HG03045 (cell line): ENCODE data around the gene TICAM1.
"Not testable (repeated sequence)": the region's sequence is repeated elsewhere in the genome, so short reads cannot be mapped to it uniquely, and the experiment has no call there.

ENCODE experiments used
- ATAC-seq: cut with Tn5 transposase; IDR thresholded peaks from one replicate; pipeline ENCODE4 v1.9.1; 2021; ENCODE audit warnings: mild to moderate bottlenecking, moderate library complexity; ENCODE audit not compliant: unreplicated experiment

TICAM1 gene

DNA sequence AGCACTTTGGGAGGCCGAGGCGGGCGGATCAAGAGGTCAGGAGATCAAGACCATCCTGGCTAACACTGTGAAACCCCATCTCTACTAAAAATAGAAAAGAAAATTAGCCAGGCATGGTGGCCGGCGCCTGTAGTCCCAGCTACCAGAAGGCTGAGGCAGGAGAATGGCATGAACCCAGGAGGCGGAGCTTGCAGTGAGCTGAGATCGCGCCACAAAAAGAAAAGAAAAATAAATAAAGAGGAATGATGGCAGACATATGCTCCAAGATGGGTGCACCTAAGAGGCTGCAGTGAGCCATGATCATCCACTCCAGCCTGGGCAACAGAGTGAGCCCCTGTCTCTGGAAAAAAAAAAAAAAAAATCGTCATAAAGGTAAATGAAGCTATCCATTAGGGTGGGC lies 14.5 kb upstream of the TICAM1 start:
- not testable (repeated sequence) for ATAC-seq

GRCh38 chr19:4844348-4845179 lies 13.1 kb upstream of the TICAM1 start:
- no peak for ATAC-seq

DNA sequence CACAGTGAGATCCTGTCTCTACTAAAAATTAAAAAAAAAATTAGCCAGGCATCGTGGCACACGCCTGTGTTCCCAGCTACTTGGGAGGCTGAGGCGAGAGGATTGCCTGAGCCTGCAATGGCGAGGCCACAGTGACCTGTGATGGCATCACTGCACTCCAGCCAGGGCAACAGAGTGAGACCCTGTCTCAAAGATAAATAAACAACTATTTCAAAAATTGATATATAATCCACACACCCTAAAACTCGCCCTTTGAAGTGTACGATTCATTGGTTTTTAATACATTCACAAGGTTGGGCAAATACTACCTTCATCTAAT lies 12.1 kb upstream of the TICAM1 start:
- no peak for ATAC-seq

DNA sequence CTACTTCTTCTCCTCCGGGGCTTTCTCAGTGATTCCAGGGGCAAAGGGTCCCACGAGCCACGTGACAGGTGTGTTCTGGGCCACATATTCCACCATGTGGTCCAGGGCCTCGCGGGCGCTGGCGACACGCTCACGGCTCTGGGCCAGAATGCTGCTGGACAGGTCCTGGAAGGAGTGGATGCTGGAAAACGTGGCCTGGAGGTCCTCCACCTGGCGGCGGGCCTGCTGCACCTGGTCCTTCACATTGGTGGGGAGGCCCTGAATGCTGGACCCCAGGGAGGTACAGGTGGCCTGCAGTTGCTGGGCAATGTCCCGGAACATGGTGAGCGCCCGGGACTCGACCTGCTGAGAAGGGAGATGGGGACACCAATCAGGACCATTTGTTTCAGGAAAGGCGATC lies 7.7 kb upstream of the TICAM1 start:
- no peak for ATAC-seq

- ATAC-seq: no peak
These were observed 1.3 kb upstream of the TICAM1 start for GRCh38 chr19:4832776-4833175.

- not testable (repeated sequence) for ATAC-seq
These were observed 448 bp upstream of the TICAM1 start for GRCh38 chr19:4831979-4832340.

DNA sequence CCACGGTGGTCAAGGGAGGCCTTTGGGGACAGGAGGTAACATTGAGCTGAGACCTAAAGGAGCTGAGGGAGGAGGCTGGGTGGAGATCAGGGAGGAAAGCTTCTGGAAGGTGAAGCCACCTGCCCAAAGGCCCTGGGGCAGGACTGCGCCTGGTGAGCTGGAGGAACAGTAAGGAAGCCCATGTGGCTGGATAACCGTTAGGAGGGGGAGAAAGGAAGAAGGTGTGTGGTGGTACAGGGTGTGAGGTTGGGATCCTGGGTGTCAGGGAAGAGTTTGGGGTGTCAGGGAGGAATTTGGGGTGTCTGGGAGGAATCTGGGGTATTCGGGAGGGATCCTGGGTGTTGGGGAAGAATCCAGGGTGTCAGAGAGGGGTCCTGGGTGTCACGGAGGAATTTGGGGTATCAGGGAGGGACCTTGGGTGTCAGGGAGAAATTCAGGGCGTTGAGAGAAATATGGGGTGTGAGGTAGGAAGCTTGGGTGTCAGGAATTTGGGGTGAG lies 695 bp downstream of the TICAM1 start:
- ATAC-seq: no peak

DNA sequence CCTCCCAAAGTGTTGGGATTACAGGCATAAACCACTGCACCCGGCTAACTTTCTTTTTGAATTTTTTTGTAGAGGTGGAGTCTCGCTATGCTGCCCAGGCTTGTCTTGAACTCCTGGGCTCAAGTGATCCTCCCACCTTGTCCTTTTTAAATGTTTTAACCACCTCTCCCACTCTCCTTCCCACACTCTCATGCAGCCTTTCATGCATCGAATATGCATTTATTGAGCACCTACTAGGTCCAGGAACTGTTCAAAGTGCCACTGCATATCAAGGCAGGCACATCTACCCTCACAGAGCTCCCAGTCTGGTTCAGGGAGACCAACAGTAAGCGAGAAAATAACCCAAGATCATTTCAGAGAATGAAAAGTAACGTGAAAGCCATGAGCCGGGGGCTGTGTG lies 1.2 kb downstream of the TICAM1 start:
- no peak for ATAC-seq

DNA sequence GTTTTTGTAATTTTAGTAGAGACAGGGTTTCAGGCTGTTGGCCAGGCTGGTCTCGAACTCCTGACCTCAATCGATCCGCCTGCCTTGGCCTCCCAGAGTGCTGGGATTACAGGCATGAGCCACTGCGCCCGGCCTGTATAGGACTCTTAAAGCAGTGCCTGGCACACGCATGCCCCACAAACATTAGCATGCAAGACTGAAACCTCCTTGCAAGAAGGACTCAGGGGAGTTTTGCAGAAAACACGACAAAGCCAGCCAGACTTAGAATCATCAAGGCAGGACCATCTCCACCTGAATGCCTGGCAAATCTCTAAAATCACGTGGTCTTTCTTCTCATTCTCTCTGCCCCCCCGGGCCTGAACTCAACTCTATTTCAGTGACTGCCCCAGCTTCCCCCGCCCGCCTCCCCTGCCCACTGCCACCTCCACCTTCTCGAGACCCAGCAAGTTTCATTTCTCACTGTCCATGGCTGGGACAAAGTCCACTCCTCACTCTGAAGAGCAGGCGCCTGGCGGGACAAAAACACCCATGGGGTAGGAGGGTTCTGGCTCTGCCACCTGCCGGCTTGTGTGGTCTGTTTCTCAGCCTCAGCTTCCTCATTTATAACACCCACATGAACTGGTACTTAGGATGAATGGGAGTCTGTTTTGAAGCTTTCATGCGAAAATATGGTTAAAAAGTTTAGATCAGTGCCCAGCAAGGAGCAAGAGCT lies 2.4 kb downstream of the TICAM1 start:
- ATAC-seq: no peak

DNA sequence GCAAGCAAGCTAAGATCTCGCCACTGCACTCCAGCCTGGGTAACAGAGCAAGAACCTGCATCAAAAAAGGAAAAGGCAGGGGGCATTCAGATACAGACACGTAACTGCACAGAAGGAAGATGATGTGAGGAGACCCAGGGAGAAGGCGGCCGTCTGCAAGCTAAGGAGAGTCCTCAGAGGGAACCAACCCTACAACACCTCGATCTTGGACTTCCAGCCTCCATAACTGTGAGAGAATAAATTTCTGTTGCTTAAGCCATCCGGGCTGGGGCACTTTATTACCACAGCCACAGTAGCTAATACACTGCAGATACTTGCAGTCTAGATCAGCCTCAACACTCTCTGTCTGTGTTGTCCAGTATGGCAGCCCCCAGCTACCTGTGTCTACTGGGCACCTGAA lies 7.9 kb downstream of the TICAM1 start:
- no peak for ATAC-seq

- not testable (repeated sequence) for ATAC-seq
These were observed 9.2 kb downstream of the TICAM1 start for GRCh38 chr19:4822354-4822753.

DNA sequence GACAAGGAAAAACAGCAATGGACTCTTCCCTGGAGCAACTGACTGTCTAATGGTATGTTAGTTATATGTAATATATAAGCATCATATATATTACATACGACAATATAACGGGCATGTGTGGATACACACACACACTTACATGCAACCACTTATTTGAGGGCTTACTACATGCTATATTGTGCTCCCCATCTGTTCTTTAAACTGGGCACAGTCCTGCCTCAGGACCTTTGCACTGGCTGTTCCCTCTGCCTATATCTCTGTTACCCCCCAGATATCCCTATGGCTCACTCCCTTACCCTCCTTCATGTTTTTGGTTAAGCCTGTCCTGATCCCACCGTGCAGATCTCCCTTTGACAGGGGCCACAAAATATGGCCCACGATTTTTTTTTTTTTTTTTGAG lies 10.2 kb downstream of the TICAM1 start:
- ATAC-seq: no peak

DNA sequence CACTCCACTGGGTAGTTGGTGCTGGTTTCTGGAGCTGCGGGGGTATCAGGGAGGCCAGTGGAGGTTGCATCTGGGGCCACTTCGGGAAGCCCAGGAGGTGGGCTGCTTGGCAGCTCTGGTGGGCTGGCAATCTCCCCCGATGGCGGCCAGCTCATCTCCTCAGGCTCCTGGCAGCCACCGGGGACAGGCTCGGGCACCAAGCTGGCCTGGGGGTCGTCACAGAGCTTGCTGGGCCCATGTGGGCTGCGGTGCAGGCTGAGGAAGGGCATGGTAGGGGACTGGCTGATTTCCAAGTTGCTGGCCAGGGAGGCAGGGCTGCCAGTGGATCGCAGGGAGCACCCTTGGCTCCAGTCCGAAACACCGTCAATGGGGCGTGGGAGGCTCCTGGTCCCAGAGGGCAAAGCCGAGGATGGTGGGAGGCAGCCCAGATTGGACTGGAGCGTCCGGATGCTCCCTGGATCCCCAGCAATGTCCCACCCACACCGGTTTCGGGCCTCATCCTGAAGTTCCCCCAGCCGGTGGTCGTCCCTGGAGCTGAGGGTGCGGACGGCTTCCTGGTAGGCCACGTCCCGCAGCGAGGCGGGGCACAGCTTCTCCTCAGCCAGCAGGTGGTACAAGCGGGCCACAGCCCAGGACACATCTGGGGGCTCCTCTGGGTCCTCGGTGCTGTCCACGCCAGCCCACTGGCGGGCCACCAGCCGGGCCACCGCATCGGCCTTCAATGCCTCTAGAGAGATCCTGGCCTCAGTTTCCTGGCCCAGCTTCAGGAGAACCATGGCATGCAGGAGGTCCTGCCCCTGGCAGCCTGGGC lies 13.8 kb downstream of the TICAM1 start:
- ATAC-seq: no peak

GRCh38 chr19:4816950-4817278 lies 14.6 kb downstream of the TICAM1 start:
- no peak for ATAC-seq

- no peak for ATAC-seq
These were observed 15.1 kb downstream of the TICAM1 start for GRCh38 chr19:4816202-4816949.

DNA sequence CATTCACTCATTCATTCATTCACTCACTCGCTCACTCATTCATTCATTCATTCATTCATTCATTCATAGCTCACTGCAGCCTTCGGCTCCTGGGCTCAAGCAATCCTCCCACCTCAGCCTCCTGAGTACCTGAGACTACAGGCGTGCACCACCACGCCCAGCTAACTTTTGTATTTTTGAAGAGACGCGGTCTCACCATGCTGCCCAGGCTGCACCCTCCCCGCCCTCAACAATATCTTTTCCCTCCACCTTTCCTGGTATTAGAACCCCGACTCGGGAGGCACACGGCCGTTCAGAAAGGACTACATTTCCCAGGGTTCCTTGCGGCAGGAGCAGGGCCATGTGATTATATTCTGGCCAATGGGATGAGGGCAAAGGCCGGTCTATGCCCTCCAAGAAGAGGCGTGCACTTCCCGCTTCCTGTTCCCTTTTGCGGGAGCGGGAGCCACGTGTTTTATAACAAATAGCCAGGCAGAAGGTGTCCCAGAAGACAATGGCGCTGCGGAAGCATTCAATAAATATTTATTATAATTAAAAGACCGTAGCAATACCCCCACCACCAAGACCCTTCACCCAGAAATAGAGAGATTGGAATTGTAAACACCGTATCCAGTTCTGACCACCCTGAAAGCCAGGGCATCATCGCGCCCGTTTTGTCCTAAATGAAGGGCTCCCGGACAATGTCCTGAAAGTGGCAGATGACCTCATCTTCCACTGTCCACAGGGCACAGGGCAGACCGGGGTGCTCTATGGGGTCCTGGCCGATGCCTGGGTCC lies 15.9 kb downstream of the TICAM1 start:
- no peak for ATAC-seq

GRCh38 chr19:4814625-4815425 lies 16.7 kb downstream of the TICAM1 start:
- no peak for ATAC-seq

DNA sequence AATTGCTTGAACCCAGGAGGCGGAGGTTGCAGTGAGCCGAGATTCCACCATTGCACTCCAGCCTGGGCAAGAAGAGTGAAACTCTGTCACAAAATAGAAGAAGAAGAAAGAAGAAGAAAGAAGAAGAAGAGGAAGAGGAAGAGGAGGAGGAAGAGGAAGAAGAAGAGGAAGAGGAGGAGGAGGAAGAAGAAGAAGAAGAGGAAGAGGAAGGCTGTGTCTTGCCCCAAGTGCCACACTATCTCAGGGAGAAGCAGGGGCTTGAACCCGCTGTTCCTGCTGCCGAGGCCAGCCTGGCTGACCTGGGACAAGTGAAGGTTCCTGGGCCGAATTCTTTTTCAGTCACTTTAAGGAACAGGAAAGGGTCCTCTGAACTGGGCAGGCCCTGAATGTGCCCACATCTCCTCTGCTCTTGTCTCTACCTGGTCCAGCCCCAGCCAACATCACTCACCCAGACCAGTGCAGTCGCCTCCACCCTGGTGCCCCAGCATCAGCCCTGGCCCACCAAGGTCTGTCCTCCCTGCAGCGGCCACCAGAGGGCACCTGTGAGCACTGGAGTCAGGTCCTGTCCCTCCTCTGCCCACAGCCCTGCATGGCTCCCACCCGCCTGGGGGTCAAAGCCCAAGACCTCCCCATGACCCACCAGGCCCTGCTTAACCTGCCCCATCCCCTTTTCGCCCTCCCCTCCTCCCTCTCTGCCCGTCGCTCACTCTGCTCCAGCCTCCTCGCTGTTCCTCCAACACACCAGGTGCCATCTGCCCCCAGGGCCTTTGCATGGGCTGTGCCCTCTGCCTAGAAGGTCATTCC lies 20.0 kb downstream of the TICAM1 start:
- ATAC-seq: no peak

DNA sequence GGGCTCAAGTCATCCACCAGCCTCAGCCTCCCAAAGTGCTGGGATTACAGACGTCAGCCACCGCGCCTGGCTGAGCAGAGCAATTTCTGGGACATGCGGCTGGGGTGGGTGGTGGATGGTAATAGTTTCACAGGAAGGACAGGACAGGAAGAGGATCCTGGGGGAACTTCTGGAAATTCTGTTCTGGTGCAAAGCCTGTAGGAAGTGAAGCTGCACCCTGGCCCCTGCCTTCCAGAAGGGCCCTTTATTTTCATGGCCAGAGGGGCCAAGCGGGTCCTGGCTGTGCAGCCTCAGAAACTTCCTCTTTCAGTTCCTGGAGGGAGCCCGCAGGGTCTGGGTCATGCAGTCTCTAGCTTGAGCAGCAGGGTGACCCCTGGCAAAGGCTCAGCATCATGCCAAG lies 24.3 kb downstream of the TICAM1 start:
- ATAC-seq: no peak
